ENCODE results near the gene CBFA2T3. TPM values are rescaled to one million over a fixed set of nuclear protein-coding genes. Genes with fewer than 3 reads are reported as not detected.

CBFA2T3 gene
- total and polyA plus RNA-seq, 2 donors: 11.2 to 19.1 TPM

DNA sequence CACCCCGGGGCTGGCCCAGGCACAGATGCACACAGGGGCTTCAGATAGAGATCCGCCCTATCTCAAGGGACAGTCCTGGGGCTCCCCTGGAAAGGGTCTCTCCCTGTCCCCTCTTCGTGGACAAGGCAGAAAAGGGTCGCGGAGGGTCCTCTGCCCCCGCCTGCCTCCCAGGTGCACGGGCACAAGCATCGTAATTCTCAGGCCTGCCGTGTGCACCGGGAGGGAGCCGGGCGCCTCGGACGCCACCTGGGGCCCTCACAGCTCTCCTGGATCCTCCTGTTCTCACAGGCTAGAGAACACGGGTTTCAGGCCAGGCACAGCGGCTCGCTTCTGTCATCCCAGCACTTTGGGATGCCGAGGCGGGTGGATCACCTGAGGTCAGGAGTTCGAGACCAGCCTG, 98.7 kb downstream of the CBFA2T3 start:
- Histone ChIP-seq H3K4me1 (ENCODE audit: control insufficient read depth in 2 of 2, insufficient read depth in 2 of 2, low read length in 2 of 2) (peaks cover 0 to 4% of the 10 kb centered on the region in 2 donors), H3K27me3 (ENCODE audit: control insufficient read depth in 2 of 2, insufficient read depth in 1 of 2, low read length in 1 of 2) (no peaks in the 10 kb centered on the region), H3K27ac (ENCODE audit: low read depth in 1 of 2, low read length in 1 of 2) (no peak overlapping the region), H3K4me3 (ENCODE audit: low read length in 2 of 2) (no peak overlapping the region), H3K36me3 (ENCODE audit: control insufficient read depth in 2 of 2, insufficient read depth in 2 of 2, low read length in 1 of 2) (peaks cover 85 to 88% of the 10 kb centered on the region in 2 donors), H3K9me3 (ENCODE audit: control insufficient read depth in 2 of 2, insufficient read depth in 1 of 2, low read length in 1 of 2) (no peaks in the 10 kb centered on the region)
- no peak for DNase-seq (ENCODE audit: low read depth in 6 of 9, low spot score in 9 of 9)
- WGBS: 96% methylated on average over 20 of the region's 20 CpGs

DNA sequence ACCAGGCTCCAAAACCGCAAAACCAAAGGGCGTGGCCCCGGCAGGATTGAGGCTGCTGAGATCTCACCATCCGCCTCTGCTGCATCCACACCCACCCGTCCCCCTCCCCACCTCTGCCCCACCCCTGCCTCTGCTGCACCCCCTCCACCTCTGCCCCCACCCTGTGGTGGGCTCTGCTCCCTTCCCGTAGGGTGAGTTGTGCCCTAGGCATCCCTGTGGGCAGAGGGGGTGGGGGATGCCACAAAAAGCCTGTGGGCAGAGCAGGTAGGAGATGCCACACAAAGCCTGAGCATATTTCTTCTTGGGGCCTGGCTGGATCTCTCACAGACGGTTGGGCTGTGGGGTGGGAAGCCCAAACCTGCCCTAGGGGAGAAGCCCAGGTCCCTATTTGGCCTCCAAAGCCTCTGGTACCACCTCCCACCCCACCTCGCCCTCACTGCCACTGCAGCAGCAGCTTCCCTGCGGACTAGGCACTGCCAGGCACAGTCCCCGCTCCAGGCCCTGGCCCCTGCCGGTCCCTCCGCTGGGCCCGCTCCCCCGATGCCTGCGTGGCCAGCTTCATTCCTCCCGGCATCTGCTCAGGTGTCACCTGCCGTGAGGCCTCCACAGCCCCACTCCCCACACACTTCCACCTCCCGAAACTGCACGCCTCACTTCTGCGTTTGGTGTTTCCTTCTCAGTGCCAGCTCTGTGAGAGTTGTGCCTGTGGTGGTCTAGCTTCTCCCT, 99.3 kb downstream of the CBFA2T3 start:
- H3K9me3 ChIP-seq (ENCODE audit: control insufficient read depth in 2 of 2, insufficient read depth in 1 of 2, low read length in 1 of 2): no peaks in the 10 kb centered on the region
- DNase-seq (ENCODE audit: low read depth in 6 of 9, low spot score in 9 of 9): no peak
- peaks cover 78 to 82% of the 10 kb centered on the region in 2 donors for H3K36me3 ChIP-seq (ENCODE audit: control insufficient read depth in 2 of 2, insufficient read depth in 2 of 2, low read length in 1 of 2)
- H3K27ac ChIP-seq (ENCODE audit: low read depth in 1 of 2, low read length in 1 of 2): no peak overlapping the region
- H3K4me3 ChIP-seq (ENCODE audit: low read length in 2 of 2): no peak overlapping the region
- WGBS: 94% methylated on average over 20 of the region's 20 CpGs
- no peaks in the 10 kb centered on the region for H3K27me3 ChIP-seq (ENCODE audit: control insufficient read depth in 2 of 2, insufficient read depth in 1 of 2, low read length in 1 of 2)
- H3K4me1 ChIP-seq (ENCODE audit: control insufficient read depth in 2 of 2, insufficient read depth in 2 of 2, low read length in 2 of 2): peaks cover 0 to 4% of the 10 kb centered on the region in 2 donors

DNA sequence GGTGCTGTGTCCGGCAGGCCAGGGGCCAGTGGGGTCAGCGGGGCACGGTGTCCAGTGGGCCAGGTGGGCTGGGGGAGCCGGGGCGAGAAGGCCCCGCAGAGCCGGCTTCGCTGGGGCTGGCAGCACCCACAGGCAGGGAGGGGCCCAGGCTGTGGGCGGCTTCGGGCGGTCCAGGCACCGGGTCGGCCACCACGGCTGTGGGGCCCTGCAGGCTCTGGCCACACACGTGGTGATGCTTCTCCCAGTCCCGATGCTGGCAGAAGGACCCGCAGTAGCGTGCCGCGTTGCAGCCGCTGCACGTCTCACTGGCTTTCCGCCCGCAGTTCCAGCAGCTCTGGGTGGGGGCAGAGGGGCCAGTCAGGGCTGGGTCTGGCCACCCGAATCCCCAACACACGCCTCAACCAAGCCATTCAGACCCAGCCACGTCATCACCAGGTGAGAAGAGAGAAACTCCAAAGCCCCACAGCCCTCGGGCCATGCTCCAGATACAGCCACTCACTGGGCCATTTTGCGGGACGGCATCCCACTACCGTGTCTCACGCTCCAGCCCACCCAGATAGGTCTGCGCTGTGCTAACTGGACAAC, 100.0 kb downstream of the CBFA2T3 start:
- Histone ChIP-seq H3K27ac (ENCODE audit: low read depth in 1 of 2, low read length in 1 of 2) (no peak overlapping the region), H3K4me3 (ENCODE audit: low read length in 2 of 2) (no peak overlapping the region), H3K36me3 (ENCODE audit: control insufficient read depth in 2 of 2, insufficient read depth in 2 of 2, low read length in 1 of 2) (peaks cover 71 to 75% of the 10 kb centered on the region in 2 donors), H3K4me1 (ENCODE audit: control insufficient read depth in 2 of 2, insufficient read depth in 2 of 2, low read length in 2 of 2) (peaks cover 0 to 4% of the 10 kb centered on the region in 2 donors), H3K27me3 (ENCODE audit: control insufficient read depth in 2 of 2, insufficient read depth in 1 of 2, low read length in 1 of 2) (peaks cover 0 to under 1% of the 10 kb centered on the region in 2 donors), H3K9me3 (ENCODE audit: control insufficient read depth in 2 of 2, insufficient read depth in 1 of 2, low read length in 1 of 2) (no peaks in the 10 kb centered on the region)
- DNase-seq (ENCODE audit: low read depth in 6 of 9, low spot score in 9 of 9): no peak
- WGBS: 95% methylated on average over 33 of the region's 33 CpGs

DNA sequence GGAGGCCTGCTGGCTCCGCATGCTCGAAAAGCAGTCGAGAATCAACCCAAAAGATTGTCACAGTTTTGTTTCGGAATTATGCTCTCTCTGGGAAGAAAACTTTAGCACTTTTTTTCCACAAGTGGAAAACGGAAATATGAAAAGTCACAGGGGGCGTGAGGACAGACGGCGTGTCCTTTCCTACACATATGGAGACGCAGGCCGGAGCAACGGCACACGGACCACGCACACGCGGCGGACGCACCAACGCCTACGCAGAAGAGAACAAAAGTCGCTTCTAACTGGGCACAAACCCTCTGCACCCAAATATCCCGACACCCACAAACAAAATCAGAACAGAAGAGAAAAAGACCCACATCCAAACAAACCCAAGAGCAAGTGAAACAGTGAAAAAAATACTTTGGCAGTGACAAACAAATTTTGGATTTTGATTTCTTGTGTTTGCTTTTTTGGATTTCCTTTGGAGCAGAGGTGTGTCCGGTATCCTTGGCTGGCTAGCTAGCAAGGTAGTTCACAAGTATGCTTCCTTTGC, 101.2 kb downstream of the CBFA2T3 start:
- 97% methylated on average over 22 of the region's 22 CpGs for WGBS
- Histone ChIP-seq H3K4me3 (ENCODE audit: low read length in 2 of 2) (no peak overlapping the region), H3K36me3 (ENCODE audit: control insufficient read depth in 2 of 2, insufficient read depth in 2 of 2, low read length in 1 of 2) (peaks cover 59 to 64% of the 10 kb centered on the region in 2 donors), H3K9me3 (ENCODE audit: control insufficient read depth in 2 of 2, insufficient read depth in 1 of 2, low read length in 1 of 2) (peaks cover 2 to 6% of the 10 kb centered on the region in 2 donors), H3K4me1 (ENCODE audit: control insufficient read depth in 2 of 2, insufficient read depth in 2 of 2, low read length in 2 of 2) (peaks cover 0 to 4% of the 10 kb centered on the region in 2 donors), H3K27me3 (ENCODE audit: control insufficient read depth in 2 of 2, insufficient read depth in 1 of 2, low read length in 1 of 2) (peaks cover 6 to 13% of the 10 kb centered on the region in 2 donors), H3K27ac (ENCODE audit: low read depth in 1 of 2, low read length in 1 of 2) (no peak overlapping the region)
- DNase-seq (ENCODE audit: low read depth in 6 of 9, low spot score in 9 of 9): no peak

DNA sequence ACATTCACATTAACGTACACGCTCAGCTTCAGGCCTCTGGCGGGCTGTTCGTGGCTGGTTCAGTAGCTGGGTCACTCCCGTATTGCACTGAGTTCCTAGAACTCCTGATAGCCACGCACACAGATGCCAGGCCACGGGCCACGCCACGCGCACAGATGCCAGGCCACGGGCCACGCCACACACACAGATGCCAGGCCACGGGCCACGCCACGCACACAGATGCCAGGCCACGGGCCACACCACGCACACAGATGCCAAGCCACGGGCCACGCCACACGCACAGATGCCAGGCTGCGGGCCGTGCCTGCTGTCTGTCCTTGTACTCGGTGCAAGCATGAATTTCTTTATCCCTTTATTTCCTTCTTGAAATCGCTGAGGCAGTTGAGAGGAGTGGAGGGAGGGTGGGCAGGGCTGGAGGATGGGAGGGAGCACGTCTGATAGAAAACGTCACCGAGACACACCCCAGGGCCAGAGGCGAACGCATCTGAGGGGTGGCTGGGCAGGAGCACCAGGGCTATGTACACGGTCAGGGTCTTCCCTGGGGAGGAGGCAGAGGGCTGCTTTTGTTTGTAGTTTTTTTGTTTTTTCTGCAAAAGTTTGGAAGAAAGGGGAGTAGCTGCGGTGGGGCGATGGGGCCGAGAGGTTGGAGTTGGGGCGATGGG, 101.9 kb downstream of the CBFA2T3 start:
- peak in 1 of 9 donors; percentile 21 for DNase-seq (ENCODE audit: low read depth in 6 of 9, low spot score in 9 of 9)
- Histone ChIP-seq H3K4me3 (ENCODE audit: low read length in 2 of 2) (no peak overlapping the region), H3K27ac (ENCODE audit: low read depth in 1 of 2, low read length in 1 of 2) (no peak overlapping the region), H3K36me3 (ENCODE audit: control insufficient read depth in 2 of 2, insufficient read depth in 2 of 2, low read length in 1 of 2) (peaks cover 52 to 57% of the 10 kb centered on the region in 2 donors), H3K4me1 (ENCODE audit: control insufficient read depth in 2 of 2, insufficient read depth in 2 of 2, low read length in 2 of 2) (peaks cover 0 to 4% of the 10 kb centered on the region in 2 donors), H3K27me3 (ENCODE audit: control insufficient read depth in 2 of 2, insufficient read depth in 1 of 2, low read length in 1 of 2) (peaks cover 12 to 20% of the 10 kb centered on the region in 2 donors), H3K9me3 (ENCODE audit: control insufficient read depth in 2 of 2, insufficient read depth in 1 of 2, low read length in 1 of 2) (peaks cover 2 to 6% of the 10 kb centered on the region in 2 donors)
- 97% methylated on average over 34 of the region's 34 CpGs for WGBS

DNA sequence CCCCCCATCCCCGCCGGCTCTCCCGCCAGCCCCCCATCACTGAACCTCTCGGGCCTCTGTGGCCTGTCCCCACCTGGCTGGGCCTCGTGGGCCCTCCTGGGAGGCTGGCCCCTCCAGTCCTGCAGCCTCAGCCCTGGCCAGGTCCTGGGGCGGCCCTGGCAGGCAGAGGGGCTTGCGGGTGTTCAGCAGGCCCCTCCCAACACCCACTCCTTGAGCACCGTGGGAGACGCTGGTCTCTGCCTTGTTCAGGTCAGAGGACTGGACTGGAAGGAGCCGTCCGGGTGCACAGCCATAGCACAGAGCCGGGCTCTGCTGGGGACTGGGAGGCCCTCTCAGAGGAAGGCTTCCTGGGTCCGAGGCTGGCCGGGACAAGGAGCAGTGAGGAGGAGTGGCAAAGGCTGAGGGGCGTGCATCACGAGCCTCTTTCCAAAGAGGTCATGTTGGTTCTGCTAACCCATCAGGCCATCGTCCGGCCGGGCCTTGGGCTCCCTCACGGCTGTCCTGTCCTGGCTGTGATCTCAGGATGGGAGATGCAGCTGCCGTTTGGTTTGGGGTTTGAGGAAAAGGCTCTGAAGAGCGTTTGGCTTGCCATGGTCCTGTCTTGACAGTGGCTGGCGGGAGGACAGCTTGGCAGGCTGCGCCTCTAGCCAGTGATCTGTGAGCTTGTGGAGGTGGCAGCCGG, 104.2 kb downstream of the CBFA2T3 start:
- H3K4me3 ChIP-seq (ENCODE audit: low read length in 2 of 2): no peak overlapping the region
- 81% methylated on average over 25 of the region's 25 CpGs for WGBS
- peaks cover 3 to 6% of the 10 kb centered on the region in 2 donors for H3K9me3 ChIP-seq (ENCODE audit: control insufficient read depth in 2 of 2, insufficient read depth in 1 of 2, low read length in 1 of 2)
- H3K27me3 ChIP-seq (ENCODE audit: control insufficient read depth in 2 of 2, insufficient read depth in 1 of 2, low read length in 1 of 2): peaks cover 16 to 35% of the 10 kb centered on the region in 2 donors
- peaks cover 29 to 35% of the 10 kb centered on the region in 2 donors for H3K36me3 ChIP-seq (ENCODE audit: control insufficient read depth in 2 of 2, insufficient read depth in 2 of 2, low read length in 1 of 2)
- no peak overlapping the region for H3K27ac ChIP-seq (ENCODE audit: low read depth in 1 of 2, low read length in 1 of 2)
- H3K4me1 ChIP-seq (ENCODE audit: control insufficient read depth in 2 of 2, insufficient read depth in 2 of 2, low read length in 2 of 2): no peaks in the 10 kb centered on the region
- no peak for DNase-seq (ENCODE audit: low read depth in 6 of 9, low spot score in 9 of 9)

DNA sequence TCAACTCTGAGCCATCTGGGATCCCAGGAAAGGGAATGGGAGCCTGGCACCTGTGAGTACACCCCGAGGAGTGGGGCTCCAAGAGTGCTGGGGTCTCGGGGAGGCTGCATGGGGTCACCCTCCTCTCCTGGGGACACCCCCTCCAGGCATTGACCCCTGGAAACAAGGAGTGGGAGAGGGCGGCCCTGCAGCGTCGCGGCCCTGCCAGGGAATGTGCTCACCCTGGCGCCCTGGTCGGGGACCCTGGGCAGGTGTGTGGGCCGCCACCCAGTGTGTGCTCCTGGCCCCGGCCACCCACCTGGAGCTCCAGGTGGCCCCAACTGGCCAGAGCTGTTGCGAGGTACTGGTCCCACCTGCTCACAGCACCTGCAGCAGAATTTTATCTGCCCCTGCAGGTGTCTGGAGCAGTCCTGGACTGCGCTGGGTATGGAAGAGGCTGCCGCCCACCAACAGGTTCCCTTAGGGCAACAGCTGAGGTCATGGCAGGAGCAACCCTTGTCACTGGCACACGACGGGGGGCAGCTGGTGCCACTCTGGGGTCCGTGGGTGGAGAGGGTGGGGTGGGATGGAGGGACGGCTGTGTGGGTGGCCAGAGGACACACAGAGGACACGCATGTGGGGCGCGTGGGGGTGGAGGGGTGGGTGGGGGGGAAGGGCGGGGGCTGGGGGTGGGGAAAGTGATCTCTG, 105.1 kb downstream of the CBFA2T3 start:
- no peak overlapping the region for H3K27ac ChIP-seq (ENCODE audit: low read depth in 1 of 2, low read length in 1 of 2)
- H3K4me3 ChIP-seq (ENCODE audit: low read length in 2 of 2): no peak overlapping the region
- 81% methylated on average over 21 of the region's 21 CpGs for WGBS
- no peaks in the 10 kb centered on the region for H3K4me1 ChIP-seq (ENCODE audit: control insufficient read depth in 2 of 2, insufficient read depth in 2 of 2, low read length in 2 of 2)
- H3K27me3 ChIP-seq (ENCODE audit: control insufficient read depth in 2 of 2, insufficient read depth in 1 of 2, low read length in 1 of 2): peaks cover 16 to 38% of the 10 kb centered on the region in 2 donors
- H3K9me3 ChIP-seq (ENCODE audit: control insufficient read depth in 2 of 2, insufficient read depth in 1 of 2, low read length in 1 of 2): peaks cover 3 to 6% of the 10 kb centered on the region in 2 donors
- H3K36me3 ChIP-seq (ENCODE audit: control insufficient read depth in 2 of 2, insufficient read depth in 2 of 2, low read length in 1 of 2): peaks cover 20 to 26% of the 10 kb centered on the region in 2 donors
- no peak for DNase-seq (ENCODE audit: low read depth in 6 of 9, low spot score in 9 of 9)

DNA sequence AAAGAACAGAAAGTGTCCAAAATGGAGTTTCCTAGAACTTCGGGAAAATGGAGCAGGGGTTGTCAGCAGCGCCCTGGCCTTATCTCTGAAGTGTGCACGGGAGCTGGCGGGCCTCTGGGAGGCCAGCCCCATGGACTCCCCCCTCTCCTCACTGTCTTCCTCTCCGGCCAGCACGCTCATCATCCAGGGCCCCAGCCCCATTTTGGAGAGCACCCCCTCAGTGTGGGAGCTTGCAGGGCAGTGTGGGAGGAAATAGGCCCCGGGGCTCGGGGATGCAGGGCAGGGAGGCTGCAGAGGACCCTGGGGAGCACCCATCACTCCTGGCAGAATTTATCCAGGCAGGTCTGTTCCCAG, 105.7 kb downstream of the CBFA2T3 start:
- DNase-seq (ENCODE audit: low read depth in 6 of 9, low spot score in 9 of 9): no peak
- peaks cover 16 to 21% of the 10 kb centered on the region in 2 donors for H3K36me3 ChIP-seq (ENCODE audit: control insufficient read depth in 2 of 2, insufficient read depth in 2 of 2, low read length in 1 of 2)
- H3K4me3 ChIP-seq (ENCODE audit: low read length in 2 of 2): no peak overlapping the region
- H3K9me3 ChIP-seq (ENCODE audit: control insufficient read depth in 2 of 2, insufficient read depth in 1 of 2, low read length in 1 of 2): peaks cover 3 to 6% of the 10 kb centered on the region in 2 donors
- WGBS: 32% methylated on average over 8 of the region's 8 CpGs
- peaks cover 16 to 38% of the 10 kb centered on the region in 2 donors for H3K27me3 ChIP-seq (ENCODE audit: control insufficient read depth in 2 of 2, insufficient read depth in 1 of 2, low read length in 1 of 2)
- no peaks in the 10 kb centered on the region for H3K4me1 ChIP-seq (ENCODE audit: control insufficient read depth in 2 of 2, insufficient read depth in 2 of 2, low read length in 2 of 2)
- H3K27ac ChIP-seq (ENCODE audit: low read depth in 1 of 2, low read length in 1 of 2): no peak overlapping the region

All from thymus (tissue), 11 donors.